Heart right ventricle (tissue), 16 donors: Measurements from ENCODE around the gene TTR. TPM values are rescaled to one million over a fixed set of nuclear protein-coding genes. Genes with fewer than 3 reads are reported as not detected.

Source experiments
- ATAC-seq, 8 donors: fragments of 200-7000 bp; cut with Tn5 transposase; one replicate each; pipeline ENCODE4 v1.9.1; 2020; ENCODE audit warnings: mild to moderate bottlenecking in 8 of 8, moderate library complexity in 8 of 8, moderate number of reproducible peaks in 1 of 8
- DNase-seq, 2 donors: peaks; one replicate each; pipeline ENCODE4 v3.0.0-alpha.2; 2020
- H3K27ac ChIP-seq, 10 donors: fragments of 200-600 bp; sonication (generic) in 2 of 10; one replicate each; pipeline versions ENCODE4 v1.5.0 to v1.8.0; 2020 to 2022; ENCODE audit warnings: mild to moderate bottlenecking in 3 of 10
- H3K27me3 ChIP-seq, 7 donors: fragments of 200-600 bp; one replicate each; pipeline ENCODE4 v1.8.0; 2021 to 2022; ENCODE audit warnings: mild to moderate bottlenecking in 2 of 7
- H3K36me3 ChIP-seq, 9 donors: fragments of 200-600 bp; sonication (generic) in 1 of 9; one replicate each; pipeline versions ENCODE4 v1.5.0 to v1.8.0; 2020 to 2022; ENCODE audit warnings: mild to moderate bottlenecking in 2 of 9
- H3K4me1 ChIP-seq, 9 donors: fragments of 200-600 bp; sonication (generic) in 1 of 9; one replicate each; pipeline versions ENCODE4 v1.5.0 to v1.8.0; 2020 to 2022; ENCODE audit warnings: mild to moderate bottlenecking in 4 of 9
- H3K4me3 ChIP-seq, 10 donors: fragments of 200-600 bp; sonication (generic) in 2 of 10; one replicate each; pipeline versions ENCODE4 v1.5.0 to v1.8.0; 2020 to 2022; ENCODE audit warnings: mild to moderate bottlenecking in 7 of 10, moderate library complexity in 2 of 10
- H3K9me3 ChIP-seq, 11 donors: fragments of 200-600 bp in 10 of 11; sonication (generic) in 2 of 11; one replicate each; pipeline versions ENCODE4 v1.5.0 to v1.8.0; 2013 to 2022; ENCODE audit warnings: mild to moderate bottlenecking in 2 of 11, control low read depth in 1 of 11, moderate library complexity in 1 of 11
- CTCF ChIP-seq, 9 donors: fragments of 200-600 bp; sonication (generic) in 2 of 9; IDR thresholded peaks; one replicate each; pipeline versions ENCODE4 v1.5.0 to v1.8.0; 2021 to 2022; ENCODE audit warnings: antibody characterized with exemption in 9 of 9, mild to moderate bottlenecking in 5 of 9, moderate library complexity in 1 of 9
- WGBS, 2 donors: extraction: QIAGEN DNeasy Blood & Tissue Kit; methylation state at CpG; one replicate each; pipeline ENCODE4 v1.1.7; 2013; ENCODE audit warnings: inconsistent platforms in 1 of 2; 5-methylcytosine and 5-hydroxymethylcytosine counted together
- intact Hi-C, 10 donors: fragments of 100-400 bp; cut with DNase I; formaldehyde crosslinking; loops; one replicate each; pipeline versions ENCODE4 v1.11.1 to v1.14.2; 2022
- polyA plus RNA-seq, 2 donors: library from polyadenylated mRNA; stranded (reverse); fragments of 200-250 nt; gene quantifications; one replicate each; pipeline ENCODE4 v1.2.3, GENCODE V29; 2013
- total RNA-seq, 10 donors: library from RNA; stranded (reverse); fragmentation: NEBNext Ultra II Directional in 3 of 10; extraction: Animal tissue kit (Norgen Biotek cat#: 25700) in 3 of 10; gene quantifications; one replicate each; pipeline versions ENCODE4 v1.2.1 to v1.2.4, GENCODE V29; 2021 to 2023
- donor health status: Arrhythmogenic right ventricular cardiomyopathy.
- donor health status: ischemic (EF 13 %, LVEDD 7.1; RV severe dilation, severe dysfunction).
- donor health status: healthy with polysubstance abuse.
- donor health status: DM: no; HTN: yes; CAD: no.
- donor health status: DM: no; HTN: no; CAD: no.
- donor health status: ischemic (EF 25% LVEDD 6.9; RV normal size, moderate dysfunction).
- donor health status: ischemic (EF 25% LVEDD 5.7; RV mildly dilated, moderate dysfunction).
- donor health status: healthy.
- donor health status: DM: yes; HTN: yes; CAD: no.
- donor health status: Ischemic cardiomyopathy.
- donor health status: ischemic (EF 35%, LVEDD 5.7; RV mildly dilated, moderate dysfunction).
- donor health status: nonischemic (EF 11% LVEDD 7.7; RV severe dilation, severe dysfunction).
- donor health status: DM: yes; HTN: yes; CAD: no.
- donor health status: PGD.
- donor health status: ischemic (EF 29% LVEDD 5.4; RV normal size, mild dysfunction).
- donor health status: nonischemic (EF 23%, LVEDD 6.1; RV moderate dilation, normal function).

Gene TTR
- total and polyA plus RNA-seq, 12 donors, result 0.46 to 1.6 TPM; not detected in 10

- Histone ChIP-seq H3K27ac (peak overlapping the region in 2 of 10 donors; percentile 15 to 68), H3K27me3 (no peaks in the 10 kb centered on the region), H3K4me3 (no peak overlapping the region), H3K36me3 (no peaks in the 10 kb centered on the region), H3K9me3 (no peaks in the 10 kb centered on the region), H3K4me1 (peaks cover 0 to 19% (median 6%) of the 10 kb centered on the region in 9 donors)
- no peak for TF ChIP-seq CTCF (IDR thresholded peaks at IDR 0.05)
- 29 to 38% methylated on average over 6 of the region's 6 CpGs for WGBS, 2 donors
- peak in 1 of 2 donors; percentile 27 for DNase-seq
- intact Hi-C loops, result loop anchor here in 2 of 10 donors (5.0 to 10.0 kb wide), 2 partner anchors 40 to 73 kb away; partner anchors contain the start of gene B4GALT6 (in 1 of the 2)
- ATAC-seq, result peak in 1 of 8 donors; percentile 68
These were observed 20.4 kb downstream of the TTR start for GRCh38 chr18:31612124-31612523.

- Histone ChIP-seq H3K4me1 (peaks cover 0 to 19% (median 6%) of the 10 kb centered on the region in 9 donors), H3K27me3 (no peaks in the 10 kb centered on the region), H3K27ac (no peak overlapping the region), H3K9me3 (no peaks in the 10 kb centered on the region), H3K4me3 (no peak overlapping the region), H3K36me3 (no peaks in the 10 kb centered on the region)
- intact Hi-C loops, result loop anchor here in 2 of 10 donors (5.0 to 10.0 kb wide), 2 partner anchors 42 to 71 kb away; partner anchors contain the start of gene B4GALT6 (in 1 of the 2)
- DNase-seq (no peak), ATAC-seq (no peak)
- 76 to 86% methylated on average over 2 of the region's 2 CpGs for whole genome bisulfite sequencing, 2 donors
- TF ChIP-seq CTCF (IDR thresholded peaks at IDR 0.05), result no peak
These were observed 22.4 kb downstream of the TTR start for GRCh38 chr18:31614044-31614443.

- intact Hi-C loops, result loop anchor here in 1 of 10 donors (10.0 kb wide), 1 partner anchor 68 kb away; the partner anchor contains the start of gene B4GALT6
- no peak for TF ChIP-seq CTCF (IDR thresholded peaks at IDR 0.05)
- ATAC-seq (no peak), DNase-seq (no peak)
- H3K4me3 ChIP-seq, result no peak overlapping the region
- no peaks in the 10 kb centered on the region for H3K36me3 ChIP-seq
- no peaks in the 10 kb centered on the region for H3K9me3 ChIP-seq
- H3K27me3 ChIP-seq, result no peaks in the 10 kb centered on the region
- 92 to 93% methylated on average over 4 of the region's 4 CpGs for WGBS, 2 donors
- peaks cover 0 to 7% (median 0%) of the 10 kb centered on the region in 9 donors for H3K4me1 ChIP-seq
- no peak overlapping the region for H3K27ac ChIP-seq
These were observed 24.9 kb downstream of the TTR start for GRCh38 chr18:31616586-31616985.

- no peak overlapping the region for H3K4me3 ChIP-seq
- DNase-seq (no peak), ATAC-seq (no peak)
- H3K27me3 ChIP-seq, result no peaks in the 10 kb centered on the region
- WGBS, 2 donors, result 77 to 81% methylated on average over 5 of the region's 5 CpGs
- intact Hi-C loops, result loop anchor here in 1 of 10 donors (10.0 kb wide), 1 partner anchor 68 kb away; the partner anchor contains the start of gene B4GALT6
- H3K36me3 ChIP-seq, result no peaks in the 10 kb centered on the region
- no peak overlapping the region for H3K27ac ChIP-seq
- no peaks in the 10 kb centered on the region for H3K9me3 ChIP-seq
- no peak for TF ChIP-seq CTCF (IDR thresholded peaks at IDR 0.05)
- H3K4me1 ChIP-seq, result peaks cover 0 to 1% (median 0%) of the 10 kb centered on the region in 9 donors
These were observed 25.5 kb downstream of the TTR start for GRCh38 chr18:31617031-31617717.
